ENCODE data around the gene CACFD1.

CACFD1 gene

GRCh38 chr9:133419005-133419404 lies 40.8 kb upstream of the CACFD1 start (continued):
- TF ChIP-seq ZNF70 (CRISPR knock-in tag; IDR thresholded peaks at IDR 0.05): no peak
- no peak for TF ChIP-seq ISL1 (CRISPR knock-in tag; IDR thresholded peaks at IDR 0.05)
- TF ChIP-seq CSRNP3 (CRISPR knock-in tag; IDR thresholded peaks at IDR 0.05): no peak
- no peak for TF ChIP-seq TOX (CRISPR knock-in tag; IDR thresholded peaks at IDR 0.05; ENCODE audit: borderline replicate concordance)

- no peak for ATAC-seq
- TF ChIP-seq TCF4 (CRISPR knock-in tag; IDR thresholded peaks at IDR 0.05; ENCODE audit: borderline replicate concordance) (no peak), TSHZ2 (CRISPR knock-in tag; IDR thresholded peaks at IDR 0.05) (no peak)
Observed at GRCh38 chr9:133420392-133420827, 39.4 kb upstream of the CACFD1 start.

GRCh38 chr9:133421615-133422542 lies 37.9 kb upstream of the CACFD1 start, which contains the start of gene ADAMTS13:
TSS of gene ADAMTS13 (plus strand) at chr9:133422367. CDS start at chr9:133422444, 77 bp downstream.
- TF ChIP-seq ZNF565 (CRISPR knock-in tag; conservative IDR thresholded peaks at IDR 0.05; ENCODE audit: low read depth) (no peak), TCF4 (CRISPR knock-in tag; IDR thresholded peaks at IDR 0.05; ENCODE audit: borderline replicate concordance) (no peak), GLIS3 (CRISPR knock-in tag; IDR thresholded peaks at IDR 0.05) (no peak), RARB (CRISPR knock-in tag; IDR thresholded peaks at IDR 0.05) (no peak), POU6F1 (CRISPR knock-in tag; IDR thresholded peaks at IDR 0.05; ENCODE audit: borderline replicate concordance, low read depth) (no peak), ZFP3 (CRISPR knock-in tag; IDR thresholded peaks at IDR 0.05) (no peak), SNAI2 (CRISPR knock-in tag; IDR thresholded peaks at IDR 0.05) (no peak), CSRNP3 (CRISPR knock-in tag; IDR thresholded peaks at IDR 0.05) (no peak), ESRRG (CRISPR knock-in tag; IDR thresholded peaks at IDR 0.05) (no peak), ARNTL (CRISPR knock-in tag; IDR thresholded peaks at IDR 0.05; ENCODE audit: borderline replicate concordance, low read depth) (no peak), ZNF70 (CRISPR knock-in tag; IDR thresholded peaks at IDR 0.05) (no peak), TOX (CRISPR knock-in tag; IDR thresholded peaks at IDR 0.05; ENCODE audit: borderline replicate concordance) (no peak), ISL1 (CRISPR knock-in tag; IDR thresholded peaks at IDR 0.05) (no peak), ZC3H10 (CRISPR knock-in tag; IDR thresholded peaks at IDR 0.05) (no peak), BACH2 (CRISPR knock-in tag; IDR thresholded peaks at IDR 0.05; ENCODE audit: borderline replicate concordance) (no peak), PPARA (CRISPR knock-in tag; IDR thresholded peaks at IDR 0.05; ENCODE audit: borderline replicate concordance) (no peak)
- ATAC-seq: no peak

- no peak for ATAC-seq
- TF ChIP-seq CREB5 (CRISPR knock-in tag; IDR thresholded peaks at IDR 0.05; ENCODE audit: low read depth): no peak
- no peak for TF ChIP-seq POU6F1 (CRISPR knock-in tag; IDR thresholded peaks at IDR 0.05; ENCODE audit: borderline replicate concordance, low read depth)
- no peak for TF ChIP-seq SNAI2 (CRISPR knock-in tag; IDR thresholded peaks at IDR 0.05)
- TF ChIP-seq OSR1 (CRISPR knock-in tag; IDR thresholded peaks at IDR 0.05): no peak
- no peak for TF ChIP-seq ZNF565 (CRISPR knock-in tag; conservative IDR thresholded peaks at IDR 0.05; ENCODE audit: low read depth)
- TF ChIP-seq PATZ1 (CRISPR knock-in tag; IDR thresholded peaks at IDR 0.05; ENCODE audit: borderline replicate concordance): no peak
- TF ChIP-seq ISL1 (CRISPR knock-in tag; IDR thresholded peaks at IDR 0.05): no peak
- TF ChIP-seq ARNTL (CRISPR knock-in tag; IDR thresholded peaks at IDR 0.05; ENCODE audit: borderline replicate concordance, low read depth): no peak
- no peak for TF ChIP-seq BACH2 (CRISPR knock-in tag; IDR thresholded peaks at IDR 0.05; ENCODE audit: borderline replicate concordance)
- no peak for TF ChIP-seq ZNF70 (CRISPR knock-in tag; IDR thresholded peaks at IDR 0.05)
- TF ChIP-seq ESRRG (CRISPR knock-in tag; IDR thresholded peaks at IDR 0.05): no peak
- no peak for TF ChIP-seq ZFP30 (CRISPR knock-in tag; IDR thresholded peaks at IDR 0.05)
- no peak for TF ChIP-seq GLIS3 (CRISPR knock-in tag; IDR thresholded peaks at IDR 0.05)
- no peak for TF ChIP-seq PPARA (CRISPR knock-in tag; IDR thresholded peaks at IDR 0.05; ENCODE audit: borderline replicate concordance)
Observed at GRCh38 chr9:133423216-133423615, 36.6 kb upstream of the CACFD1 start.

Measured in SK-N-SH treated with all-trans-retinoic acid at 6 μM for 48 hours (cell line).